NCI-H345 treated with DMSO at 0.1 percent for 48 hours (cell line): Measurements from ENCODE around the gene GPR25.
"Not testable (repeated sequence)": the region's sequence is repeated elsewhere in the genome, so short reads cannot be mapped to it uniquely, and the experiment has no call there.

Experiments used
- DNase-seq: peaks from one replicate; lab custom pipeline; 2025; ENCODE audit not compliant: unreplicated experiment; lab: John Stamatoyannopoulos, UW

The GPR25 gene

GRCh38 chr1:200911361-200911760 is 38.6 kb downstream of the GPR25 start:
- DNase-seq, result no peak

- DNase-seq, result not testable (repeated sequence)
Observed at GRCh38 chr1:200911936-200912335, 39.2 kb downstream of the GPR25 start.

- DNase-seq, result no peak
Observed at GRCh38 chr1:200912737-200913407, 40.1 kb downstream of the GPR25 start.

DNA sequence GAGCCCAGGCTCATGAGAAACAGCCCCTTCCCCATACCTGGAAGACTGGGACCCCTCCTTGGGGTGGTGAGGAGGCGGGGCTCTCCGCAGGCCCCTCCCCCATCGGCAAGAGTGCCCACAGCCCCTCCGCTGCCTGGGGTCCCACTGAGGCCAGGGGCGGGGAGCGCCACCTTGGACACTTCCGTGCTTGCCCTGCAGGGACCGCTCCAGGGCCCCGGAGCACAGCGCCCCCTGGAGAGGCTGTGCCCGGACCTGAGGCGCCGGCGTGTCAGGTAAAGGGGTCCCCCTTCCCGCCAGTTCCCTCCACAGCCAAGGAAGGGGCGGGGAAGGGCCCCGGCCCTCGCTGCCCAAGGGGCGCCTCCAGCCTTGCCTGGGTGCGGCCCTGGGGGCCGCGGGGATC is 43.4 kb downstream of the GPR25 start:
- DNase-seq, result no peak

DNA sequence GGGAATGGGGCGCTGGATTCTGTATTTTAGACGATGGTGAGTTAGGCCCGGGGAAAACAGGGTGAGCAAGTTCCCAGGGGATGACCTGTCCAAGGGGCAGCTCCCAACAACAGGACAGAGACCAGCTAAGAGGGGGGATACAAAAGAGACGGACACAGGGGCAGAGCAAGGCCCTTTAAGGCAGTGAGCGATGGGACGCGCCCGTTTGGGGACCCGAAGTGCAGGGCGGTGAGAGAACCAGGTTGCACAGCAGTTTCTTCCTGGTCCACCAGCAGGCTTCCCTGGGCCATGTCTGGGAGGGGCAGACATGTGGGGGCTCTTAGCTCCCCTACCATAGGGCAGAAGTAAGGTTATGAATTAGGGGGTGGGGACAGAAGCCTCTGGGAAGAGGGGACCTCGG is 43.9 kb downstream of the GPR25 start:
- DNase-seq, result no peak

GRCh38 chr1:200917291-200917817 is 44.6 kb downstream of the GPR25 start:
- DNase-seq, result peak; percentile 34

DNA sequence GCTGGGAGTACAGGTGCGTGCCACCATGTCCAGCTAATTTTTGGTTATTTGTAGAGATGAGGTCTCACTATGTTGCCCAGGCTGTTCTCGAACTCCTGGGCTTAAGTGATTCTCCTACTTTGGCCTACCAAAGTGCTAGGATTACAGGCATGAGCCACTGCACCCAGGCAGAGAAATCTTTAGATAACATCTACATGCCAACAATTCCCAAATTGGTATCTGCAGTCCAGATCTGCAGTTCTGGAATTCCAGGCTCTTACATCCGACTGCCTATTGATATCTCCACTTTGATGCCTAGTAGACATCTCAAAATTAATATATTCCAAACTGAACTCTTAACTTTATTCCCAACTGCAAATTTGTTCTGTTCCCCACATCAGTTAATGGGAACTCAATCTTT is 45.2 kb downstream of the GPR25 start:
- no peak for DNase-seq

GRCh38 chr1:200919386-200919785 is 46.6 kb downstream of the GPR25 start:
- no peak for DNase-seq

DNA sequence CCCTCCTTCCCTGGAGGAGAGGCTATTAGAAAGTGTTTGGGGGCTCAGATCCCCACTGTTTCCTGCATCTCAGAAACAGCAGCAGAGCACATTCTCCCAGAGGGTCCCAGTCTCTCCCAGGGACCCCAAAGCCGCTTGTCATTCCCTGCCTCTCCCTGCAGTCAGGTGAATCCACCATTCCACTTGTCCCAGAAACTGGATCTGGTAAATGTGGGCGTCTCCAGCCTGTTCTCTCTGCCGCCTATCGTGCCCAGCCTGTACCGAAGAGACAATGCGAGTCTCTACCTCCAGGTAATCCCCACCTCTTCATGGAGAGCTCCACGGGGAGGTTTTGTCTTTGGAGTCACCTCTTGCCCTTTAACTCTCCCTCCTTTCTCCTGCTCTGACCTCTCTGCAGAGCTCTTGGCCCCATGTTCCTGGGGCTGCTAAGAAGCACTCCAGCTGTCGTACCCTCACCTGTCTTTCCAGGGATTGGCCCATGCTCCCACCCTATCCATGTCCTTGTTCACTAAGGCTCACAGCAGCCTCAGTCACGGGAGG is 48.9 kb downstream of the GPR25 start:
- no peak for DNase-seq

DNA sequence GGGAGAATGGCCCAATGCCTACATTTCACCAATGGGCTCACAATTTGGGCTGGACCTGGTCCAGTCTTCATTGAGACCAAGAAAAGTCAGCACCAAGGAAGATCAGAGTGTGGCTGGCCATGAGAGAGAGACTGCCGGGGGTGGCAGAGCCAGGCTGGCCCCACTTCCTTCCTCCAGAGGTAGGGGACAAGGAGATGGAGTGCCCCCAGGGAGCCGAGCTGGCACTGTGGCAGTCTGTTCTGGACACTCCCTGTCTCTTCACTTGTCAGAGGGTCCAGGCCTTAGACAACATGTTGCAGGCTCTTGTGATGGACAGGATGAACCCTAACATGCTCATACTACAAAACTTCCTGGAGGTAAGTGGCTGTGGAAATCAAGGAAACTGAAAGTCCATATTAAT is 49.6 kb downstream of the GPR25 start:
- no peak for DNase-seq

GRCh38 chr1:200923601-200924000 is 50.8 kb downstream of the GPR25 start:
- DNase-seq, result no peak
